ENCODE results near the gene ZGRF1.
"Not testable (repeated sequence)": the region's sequence is repeated elsewhere in the genome, so short reads cannot be mapped to it uniquely, and the experiment has no call there.

ZGRF1 gene, protein sequence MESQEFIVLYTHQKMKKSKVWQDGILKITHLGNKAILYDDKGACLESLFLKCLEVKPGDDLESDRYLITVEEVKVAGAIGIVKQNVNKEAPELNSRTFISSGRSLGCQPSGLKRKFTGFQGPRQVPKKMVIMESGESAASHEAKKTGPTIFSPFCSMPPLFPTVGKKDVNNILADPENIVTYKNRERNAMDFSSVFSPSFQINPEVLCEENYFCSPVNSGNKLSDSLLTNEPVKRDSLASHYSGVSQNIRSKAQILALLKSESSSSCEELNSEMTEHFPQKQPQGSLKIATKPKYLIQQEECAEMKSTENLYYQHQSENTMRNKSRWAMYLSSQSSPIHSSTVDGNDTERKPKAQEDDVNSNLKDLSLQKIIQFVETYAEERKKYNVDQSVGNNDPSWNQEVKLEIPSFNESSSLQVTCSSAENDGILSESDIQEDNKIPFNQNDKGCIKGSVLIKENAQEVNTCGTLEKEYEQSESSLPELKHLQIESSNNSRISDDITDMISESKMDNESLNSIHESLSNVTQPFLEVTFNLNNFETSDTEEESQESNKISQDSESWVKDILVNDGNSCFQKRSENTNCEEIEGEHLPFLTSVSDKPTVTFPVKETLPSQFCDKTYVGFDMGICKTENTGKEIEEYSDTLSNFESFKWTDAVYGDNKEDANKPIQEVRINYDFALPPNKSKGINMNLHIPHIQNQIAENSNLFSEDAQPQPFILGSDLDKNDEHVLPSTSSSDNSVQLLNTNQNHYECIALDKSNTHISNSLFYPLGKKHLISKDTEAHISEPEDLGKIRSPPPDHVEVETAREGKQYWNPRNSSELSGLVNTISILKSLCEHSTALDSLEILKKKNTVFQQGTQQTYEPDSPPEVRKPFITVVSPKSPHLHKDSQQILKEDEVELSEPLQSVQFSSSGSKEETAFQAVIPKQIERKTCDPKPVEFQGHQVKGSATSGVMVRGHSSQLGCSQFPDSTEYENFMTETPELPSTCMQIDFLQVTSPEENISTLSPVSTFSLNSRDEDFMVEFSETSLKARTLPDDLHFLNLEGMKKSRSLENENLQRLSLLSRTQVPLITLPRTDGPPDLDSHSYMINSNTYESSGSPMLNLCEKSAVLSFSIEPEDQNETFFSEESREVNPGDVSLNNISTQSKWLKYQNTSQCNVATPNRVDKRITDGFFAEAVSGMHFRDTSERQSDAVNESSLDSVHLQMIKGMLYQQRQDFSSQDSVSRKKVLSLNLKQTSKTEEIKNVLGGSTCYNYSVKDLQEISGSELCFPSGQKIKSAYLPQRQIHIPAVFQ (N-terminal part only)

DNA sequence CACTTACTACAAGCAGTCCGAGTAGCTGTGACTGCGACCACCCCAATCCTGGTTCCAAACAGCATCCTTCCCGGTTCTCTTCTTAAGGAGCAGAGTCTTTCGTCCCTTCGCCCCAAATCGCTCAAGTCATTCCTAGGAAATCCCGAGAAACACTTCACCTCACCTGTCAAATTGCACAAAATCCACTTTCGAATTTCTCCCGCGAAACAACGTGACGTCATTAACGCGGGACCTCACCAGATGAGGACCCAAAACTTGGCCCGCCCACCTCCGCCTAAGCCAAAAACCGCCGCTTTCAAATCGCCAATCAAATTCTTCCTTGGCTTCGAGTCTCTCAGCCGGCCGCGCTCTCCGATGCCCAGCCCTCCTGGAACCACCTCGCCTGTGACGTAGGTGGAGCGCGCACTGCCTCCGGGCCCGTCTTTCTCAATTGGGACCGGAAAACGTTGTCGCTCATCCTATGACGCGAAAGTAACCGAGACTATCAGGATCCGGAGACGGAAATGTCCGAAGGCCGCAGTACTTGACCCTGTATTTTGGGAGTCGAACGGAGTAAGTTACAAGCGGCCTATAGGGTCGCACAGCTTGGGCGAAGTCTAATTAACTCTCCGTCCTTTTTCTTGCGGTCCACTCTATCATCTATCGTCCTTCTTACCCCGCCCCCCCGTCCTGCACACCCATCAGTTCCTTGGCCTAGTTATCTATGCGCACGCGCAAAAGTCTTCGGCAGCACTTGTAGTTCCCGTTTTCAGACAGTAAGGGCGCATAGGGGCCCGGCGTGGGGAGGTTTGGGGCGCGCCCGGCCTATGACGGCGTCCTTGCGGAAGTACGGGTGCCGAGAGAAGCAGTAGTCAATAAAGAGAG lies at the start of gene ZGRF1, which contains the start of gene LARP7:
Gene ZGRF1, minus strand, starts transcription at position 222 of the 864 bp plus-strand sequence. CDS start 3,733 bp downstream, outside the sequence.
Gene LARP7, plus strand, starts transcription at position 456 of the 864 bp plus-strand sequence. CDS start 7,527 bp downstream, outside the sequence.
- DNase-seq (ENCODE audit: low read depth in 2 of 3, low spot score in 1 of 3) = peak; percentile 96 to 97 (median 96)

DNA sequence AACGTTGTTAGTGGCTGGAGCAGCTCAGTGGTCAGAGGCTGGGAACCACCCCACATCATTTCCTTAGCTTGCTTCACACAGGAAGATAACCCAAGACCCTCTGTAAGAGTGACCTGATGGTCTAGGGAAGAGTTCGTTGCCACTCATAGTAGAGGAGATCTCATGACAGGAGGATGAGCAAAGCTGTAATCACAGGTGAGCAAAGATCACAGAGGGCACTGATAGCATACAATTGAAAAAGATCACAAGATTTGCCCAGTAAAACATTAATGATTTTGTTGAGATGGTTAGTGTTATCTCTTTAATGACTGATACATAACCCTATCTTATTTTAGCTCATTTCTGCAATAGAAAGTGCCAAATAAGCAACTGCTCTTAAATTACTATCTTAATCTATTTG lies 44.3 kb upstream of the ZGRF1 start:
- no peak for DNase-seq (ENCODE audit: low read depth in 2 of 3, low spot score in 1 of 3)

GRCh38 chr4:112677519-112678091 lies 40.9 kb upstream of the ZGRF1 start:
- DNase-seq (ENCODE audit: low read depth in 2 of 3, low spot score in 1 of 3) = no peak

- no peak for DNase-seq (ENCODE audit: low read depth in 2 of 3, low spot score in 1 of 3)
Observed at GRCh38 chr4:112674376-112674775, 37.7 kb upstream of the ZGRF1 start.

- DNase-seq (ENCODE audit: low read depth in 2 of 3, low spot score in 1 of 3) = no peak
Observed at GRCh38 chr4:112673686-112674085, 37.0 kb upstream of the ZGRF1 start.

DNA sequence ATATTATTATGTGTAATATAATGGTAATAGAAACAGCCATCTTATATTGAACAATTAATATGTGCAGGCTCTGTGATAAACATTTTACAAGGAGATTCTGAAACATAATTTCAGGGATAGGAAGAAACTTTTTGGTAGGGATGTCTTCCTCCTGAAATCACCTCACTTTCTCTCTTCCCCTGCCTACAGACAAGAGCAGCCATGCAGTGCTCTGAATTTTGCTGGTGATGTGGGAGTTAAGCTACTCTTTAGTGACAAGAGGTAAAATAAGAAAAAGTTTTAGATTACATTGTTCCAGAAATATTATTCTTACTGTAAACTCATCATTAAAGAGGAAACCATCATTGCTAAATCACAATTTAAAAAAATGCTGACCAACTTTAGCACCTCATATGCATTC lies 36.4 kb upstream of the ZGRF1 start:
- DNase-seq (ENCODE audit: low read depth in 2 of 3, low spot score in 1 of 3) = no peak

- DNase-seq (ENCODE audit: low read depth in 2 of 3, low spot score in 1 of 3) = no peak
Observed at GRCh38 chr4:112668131-112668530, 31.4 kb upstream of the ZGRF1 start.

DNA sequence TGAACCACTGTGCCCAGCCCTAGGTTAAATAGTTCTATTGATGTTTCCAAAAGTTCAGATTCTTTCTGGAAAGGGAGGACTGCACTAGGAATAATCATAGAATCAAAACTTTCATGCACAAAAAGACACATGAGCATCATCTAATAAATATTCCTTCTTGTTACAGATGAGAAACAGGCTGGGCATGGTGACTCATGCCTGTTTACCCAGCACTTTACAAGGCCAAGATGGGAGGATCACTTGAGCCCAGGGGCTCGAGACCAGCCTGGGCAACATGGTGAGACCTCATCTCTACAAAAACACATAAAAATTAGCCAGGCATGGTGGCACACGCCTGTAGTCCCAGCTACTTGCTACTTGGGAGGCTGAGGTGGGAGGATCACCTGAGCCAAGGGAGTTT lies 27.9 kb upstream of the ZGRF1 start:
- DNase-seq (ENCODE audit: low read depth in 2 of 3, low spot score in 1 of 3) = no peak

DNA sequence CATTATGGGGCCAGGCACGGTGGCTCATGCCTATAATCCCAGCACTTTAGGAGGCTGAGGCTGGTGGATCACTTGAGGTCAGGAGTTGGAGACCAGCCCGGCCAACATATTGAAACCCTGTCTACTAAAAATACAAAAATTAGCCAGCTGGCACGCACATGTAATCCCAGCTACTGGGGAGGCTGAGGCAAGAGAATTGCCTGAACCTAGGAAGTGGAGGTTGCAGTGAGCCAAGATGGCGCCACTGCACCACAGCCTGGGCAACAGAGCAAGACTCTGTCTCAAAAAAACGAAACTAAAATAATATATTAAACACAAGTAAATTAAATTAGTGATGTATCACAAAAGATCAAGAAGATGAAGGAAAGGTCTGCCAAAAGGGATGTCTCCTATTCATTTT lies 19.4 kb upstream of the ZGRF1 start:
- DNase-seq (ENCODE audit: low read depth in 2 of 3, low spot score in 1 of 3) = not testable (repeated sequence)

DNA sequence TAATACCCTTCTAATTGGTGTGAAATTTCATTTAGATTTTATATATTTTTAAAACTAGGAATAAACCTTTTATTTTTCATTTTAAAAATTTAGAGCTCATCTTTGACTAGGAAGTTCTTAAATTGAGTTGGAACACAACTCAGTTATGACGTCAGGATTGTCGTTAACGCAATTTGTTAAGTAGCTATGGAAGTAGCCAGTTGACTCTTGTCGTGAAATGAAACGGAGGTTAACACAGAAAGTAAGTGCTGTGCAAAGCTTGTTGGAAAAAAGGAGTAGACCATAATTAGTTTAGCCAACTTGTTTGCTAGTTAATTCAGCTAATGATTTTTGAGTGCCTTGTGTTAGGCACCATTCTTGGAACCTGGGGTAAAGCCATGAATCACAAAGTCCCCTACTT lies 18.6 kb upstream of the ZGRF1 start:
- DNase-seq (ENCODE audit: low read depth in 2 of 3, low spot score in 1 of 3) = no peak

DNA sequence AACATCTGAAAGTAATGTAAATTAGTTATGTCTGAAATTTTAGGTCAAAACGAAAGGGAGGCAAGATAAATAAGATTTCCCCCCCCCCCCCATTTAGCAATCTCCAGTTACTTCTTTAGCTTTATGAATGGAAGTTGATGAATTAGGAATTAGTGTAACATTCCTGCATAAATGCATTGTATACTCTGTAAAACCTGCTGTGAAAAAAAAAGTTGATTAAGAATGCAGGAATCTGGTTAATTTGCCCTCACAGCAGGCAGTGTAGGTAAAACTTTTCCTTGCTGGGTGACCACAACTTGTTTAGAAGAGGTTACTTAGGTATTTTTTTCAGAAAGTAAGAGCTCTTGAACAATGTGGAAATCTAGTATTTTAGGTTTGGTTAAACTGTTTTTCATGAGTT lies 15.5 kb upstream of the ZGRF1 start:
- DNase-seq (ENCODE audit: low read depth in 2 of 3, low spot score in 1 of 3) = no peak

DNA sequence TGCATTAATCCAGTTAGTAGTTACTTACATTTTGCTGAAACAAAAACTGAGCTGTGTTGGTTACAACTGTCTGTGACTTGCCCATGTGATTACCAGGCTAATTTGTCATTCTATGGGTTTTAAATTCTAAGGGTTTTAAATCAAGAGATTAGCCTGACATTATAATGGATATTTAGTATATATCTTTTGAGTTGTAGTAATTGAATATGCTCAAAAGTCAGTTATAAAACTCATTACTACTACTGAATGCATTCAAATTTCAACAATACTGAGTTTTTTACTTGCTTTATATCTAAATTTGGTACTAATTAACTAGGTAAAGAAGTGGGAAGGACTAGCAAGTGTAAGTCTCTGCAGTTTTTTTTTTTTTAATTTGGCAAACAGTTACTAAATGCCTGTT lies 14.9 kb upstream of the ZGRF1 start:
- no peak for DNase-seq (ENCODE audit: low read depth in 2 of 3, low spot score in 1 of 3)

- no peak for DNase-seq (ENCODE audit: low read depth in 2 of 3, low spot score in 1 of 3)
Observed at GRCh38 chr4:112650332-112650731, 13.6 kb upstream of the ZGRF1 start.

- DNase-seq (ENCODE audit: low read depth in 2 of 3, low spot score in 1 of 3) = no peak
Observed at GRCh38 chr4:112649055-112649408, 12.3 kb upstream of the ZGRF1 start.

DNA sequence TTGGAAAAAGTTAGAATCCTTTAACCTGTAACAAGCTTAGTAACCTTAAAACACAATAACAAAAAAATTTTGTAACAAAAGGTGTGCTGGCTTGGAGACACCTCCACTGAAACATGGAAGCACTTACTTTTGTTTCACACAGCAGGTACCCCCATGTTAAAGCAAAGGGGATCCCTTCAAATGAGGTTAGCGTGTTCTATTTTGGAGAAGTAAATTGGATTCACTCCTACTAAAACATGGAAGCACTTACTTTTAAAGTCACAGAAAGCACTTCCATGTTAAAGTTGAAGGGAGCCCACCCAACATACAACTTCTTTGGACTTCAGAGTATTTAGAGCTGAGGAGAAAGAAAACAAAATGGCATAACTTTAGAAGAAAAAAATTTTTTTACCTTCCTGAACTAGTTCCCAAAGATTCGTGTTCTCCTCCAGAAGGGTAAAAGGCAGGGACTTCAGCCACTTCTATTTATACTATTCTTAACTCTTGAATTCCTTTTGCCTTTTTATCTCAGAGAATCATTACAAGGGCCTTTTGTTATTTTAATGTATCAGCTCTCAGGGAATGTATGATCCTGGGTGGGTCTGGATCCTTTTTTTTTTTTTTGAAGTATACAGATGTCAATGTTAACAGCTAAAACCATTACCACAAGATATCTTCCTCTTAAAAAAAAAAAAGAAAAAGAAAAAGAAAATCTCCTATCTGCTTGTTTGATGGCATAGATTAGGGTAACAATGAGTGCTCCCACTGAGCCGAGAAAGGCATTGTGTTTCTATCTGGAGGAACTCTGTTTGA lies 11.8 kb upstream of the ZGRF1 start:
- no peak for DNase-seq (ENCODE audit: low read depth in 2 of 3, low spot score in 1 of 3)

GRCh38 chr4:112647785-112648184 lies 11.1 kb upstream of the ZGRF1 start:
- no peak for DNase-seq (ENCODE audit: low read depth in 2 of 3, low spot score in 1 of 3)

DNA sequence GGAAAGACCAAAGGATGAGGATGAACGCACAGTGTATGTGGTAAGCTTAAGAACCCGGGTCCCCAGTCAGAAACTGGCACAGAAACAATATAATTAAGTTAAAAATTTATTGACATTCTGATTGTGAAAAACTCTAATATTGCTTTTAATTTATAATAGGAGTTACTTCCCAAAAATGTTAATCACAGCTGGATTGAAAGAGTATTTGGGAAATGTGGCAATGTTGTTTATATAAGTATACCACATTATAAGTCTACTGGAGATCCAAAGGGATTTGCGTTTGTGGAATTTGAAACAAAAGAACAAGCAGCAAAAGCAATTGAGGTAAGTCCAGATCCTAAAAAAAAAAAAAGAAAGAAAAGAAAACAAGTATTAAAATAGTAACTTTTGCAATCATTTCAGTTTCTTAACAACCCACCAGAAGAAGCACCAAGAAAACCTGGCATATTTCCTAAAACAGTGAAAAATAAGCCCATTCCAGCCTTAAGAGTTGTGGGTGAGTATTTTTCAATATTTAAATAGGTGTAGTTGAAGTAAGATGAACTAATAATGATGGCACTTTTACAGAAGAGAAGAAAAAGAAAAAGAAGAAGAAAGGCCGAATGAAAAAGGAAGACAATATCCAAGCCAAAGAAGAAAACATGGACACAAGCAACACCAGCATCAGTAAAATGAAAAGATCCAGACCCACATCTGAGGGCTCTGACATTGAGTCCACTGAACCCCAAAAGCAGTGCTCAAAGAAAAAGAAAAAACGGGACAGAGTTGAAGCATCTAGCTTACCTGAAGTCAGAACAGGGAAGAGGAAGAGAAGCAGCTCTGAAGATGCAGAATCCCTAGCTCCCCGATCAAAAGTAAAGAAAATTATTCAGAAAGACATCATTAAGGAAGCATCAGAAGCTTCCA lies 10.2 kb upstream of the ZGRF1 start:
- DNase-seq (ENCODE audit: low read depth in 2 of 3, low spot score in 1 of 3) = no peak

Data from stimulated activated CD4-positive, alpha-beta T cell treated with anti-CD3 and anti-CD28 coated beads, Interleukin-12 subunit alpha, Interleukin-12 subunit beta, amount 100 ng/mL, for 48 hours (primary cell).